K562 (cell line): ENCODE results near the gene OVCH2. TPM values are rescaled to one million over a fixed set of nuclear protein-coding genes. Genes with fewer than 3 reads are reported as not detected.

Experiments used
- ATAC-seq: fragments of 200-7000 bp; cut with Tn5 transposase; 3 replicates; pipeline ENCODE4 v1.9.1; 2020; ENCODE audit warnings: moderate library complexity
- BruUV-seq: library from RNA; stranded (reverse); fragments of 400-500 nt; replicated peaks from 2 replicates; lab custom pipeline; 2021; lab: Mats Ljungman, UMichigan
- CTCF ChIA-PET: fragments of 300-600 bp; formaldehyde crosslinking; extraction: SDS; loops from one replicate; lab custom pipeline; 2021; ENCODE audit warnings: low intra/inter-chr PET ratio; lab: Yijun Ruan, JAX
- POLR2A ChIA-PET: fragments of 300-600, 350-650 bp; sonication (Branson Sonifier 250); formaldehyde crosslinking; extraction: SDS; loops from one replicate; lab custom pipeline; 2021; ENCODE audit warnings: antibody characterized with exemption, inconsistent platforms; lab: Yijun Ruan, JAX
- DNase-seq, 4 experiments: peaks; one replicate each; pipeline versions ENCODE4 v3.0.0 to v3.0.0-alpha.2; 2011 to 2018; ENCODE audit warnings: low spot score in 3 of 4, mixed read lengths in 3 of 4; ENCODE audit errors: extremely low read depth in 1 of 4
- FAIRE-seq: peaks from 2 replicates; lab custom pipeline; 2011; peaks lifted over from hg19 to GRCh38; lab: Jason Lieb, UNC
- H2AFZ ChIP-seq: 2 replicates; pipeline ENCODE4 v1.6.0; 2011; ENCODE audit warnings: low read depth, low read length, control low read depth, inconsistent platforms
- H3K27ac ChIP-seq: fragments of 200-600 bp; 3 replicates; pipeline ENCODE4 v1.8.0; 2011; ENCODE audit warnings: low read depth, mild to moderate bottlenecking, control low read depth, inconsistent platforms, low read length, moderate library complexity, mixed read lengths; ENCODE audit errors: extremely low read depth
- H3K27me3 ChIP-seq, 2 experiments: fragments of 300-600 bp in 1 of 2; 2 replicates in 1 of 2; 3 replicates in 1 of 2; pipeline versions ENCODE4 v1.6.0 to v1.8.0; 2011; ENCODE audit warnings: inconsistent platforms in 2 of 2, low read length in 2 of 2, mild to moderate bottlenecking in 1 of 2, mixed read lengths in 1 of 2, moderate library complexity in 1 of 2; ENCODE audit not compliant: control insufficient read depth in 2 of 2, insufficient read depth in 2 of 2
- H3K36me3 ChIP-seq: fragments of 300-600 bp; 3 replicates; pipeline ENCODE4 v1.8.0; 2011; ENCODE audit warnings: mild to moderate bottlenecking, low read length, inconsistent platforms; ENCODE audit not compliant: control insufficient read depth, insufficient read depth
- H3K4me1 ChIP-seq, 2 experiments: fragments of 200-600 bp in 1 of 2; replicated peaks in 1 of 2; 2 replicates in 1 of 2; 3 replicates in 1 of 2; pipeline versions ENCODE4 v1.5.1 to v1.8.0; 2011; ENCODE audit warnings: inconsistent platforms in 2 of 2, low read length in 2 of 2, mild to moderate bottlenecking in 1 of 2, mixed read lengths in 1 of 2, moderate library complexity in 1 of 2; ENCODE audit not compliant: control insufficient read depth in 2 of 2, insufficient read depth in 2 of 2
- H3K4me2 ChIP-seq: 2 replicates; pipeline ENCODE4 v1.6.1; 2011; ENCODE audit warnings: low read length, control low read depth, inconsistent platforms, mixed read lengths; ENCODE audit not compliant: insufficient read depth
- H3K4me3 ChIP-seq: fragments of 200-600 bp; sonication (generic), shearing (Covaris generic); 2 replicates; pipeline ENCODE4 v1.5.1; 2016; ENCODE audit warnings: control low read depth, inconsistent platforms
- H3K79me2 ChIP-seq: fragments of 200-600 bp; 3 replicates; pipeline ENCODE4 v1.8.0; 2011; ENCODE audit warnings: low read length, inconsistent platforms; ENCODE audit not compliant: control insufficient read depth, insufficient read depth
- H3K9ac ChIP-seq, 2 experiments: 2 replicates each; pipeline versions ENCODE4 v1.6.0 to v1.6.1; 2011; ENCODE audit warnings: low read depth in 2 of 2, low read length in 2 of 2, control low read depth in 1 of 2, inconsistent platforms in 1 of 2, mild to moderate bottlenecking in 1 of 2, mixed read lengths in 1 of 2; ENCODE audit not compliant: insufficient read depth in 1 of 2
- H3K9me1 ChIP-seq: one replicate; pipeline ENCODE4 v1.6.0; 2011; ENCODE audit warnings: inconsistent platforms, mild to moderate bottlenecking, low read length, moderate library complexity; ENCODE audit not compliant: control insufficient read depth, insufficient read depth
- H3K9me3 ChIP-seq: replicated peaks from 2 replicates; pipeline ENCODE4 v1.5.1; 2011; ENCODE audit warnings: low read depth, low read length, inconsistent platforms; ENCODE audit not compliant: control insufficient read depth, insufficient read depth
- H4K20me1 ChIP-seq: replicated peaks from 2 replicates; pipeline ENCODE4 v1.6.1; 2011; ENCODE audit warnings: low read length, inconsistent platforms, mixed read lengths; ENCODE audit not compliant: control insufficient read depth, insufficient read depth
- ARHGAP35 ChIP-seq: fragments of 450-650 bp; IDR thresholded peaks from 2 replicates; pipeline ENCODE4 v1.6.1; 2018; ENCODE audit not compliant: partially characterized antibody
- CBFA2T3 ChIP-seq: fragments of 450-650 bp; IDR thresholded peaks from 2 replicates; pipeline ENCODE4 v1.6.1; 2017
- CBFB ChIP-seq: sonication (generic); formaldehyde crosslinking; IDR thresholded peaks from 2 replicates; pipeline ENCODE4 v1.4.0; 2020; ENCODE audit warnings: mild to moderate bottlenecking, missing genetic modification reagents
- CBX1 ChIP-seq: sonication (generic); IDR thresholded peaks from 2 replicates; pipeline ENCODE4 v1.6.1; 2016; ENCODE audit warnings: antibody characterized with exemption, low read depth, mild to moderate bottlenecking
- GATAD2A ChIP-seq: fragments of 450-650 bp; IDR thresholded peaks from 2 replicates; pipeline ENCODE4 v1.6.1; 2017
- GTF2A2 ChIP-seq: IDR thresholded peaks from 2 replicates; pipeline ENCODE4 v1.6.1; 2016; ENCODE audit warnings: mild to moderate bottlenecking, missing genetic modification characterization, missing compliant biosample characterization
- HDAC6 ChIP-seq: IDR thresholded peaks from 2 replicates; pipeline ENCODE4 v1.6.1; 2012; ENCODE audit warnings: low read depth, mild to moderate bottlenecking, control low read depth, inconsistent platforms, low read length, moderate library complexity
- NR2F6 ChIP-seq: fragments of 450-650 bp; formaldehyde crosslinking; IDR thresholded peaks from 2 replicates; pipeline ENCODE4 v1.4.0; 2020; ENCODE audit warnings: mild to moderate bottlenecking
- PBX2 ChIP-seq, 2 experiments: IDR thresholded peaks in 1 of 2; conservative IDR thresholded peaks in 1 of 2; 2 replicates each; pipeline ENCODE4 v1.6.1; 2016; ENCODE audit warnings: low read depth in 2 of 2, mild to moderate bottlenecking in 1 of 2, missing compliant biosample characterization in 1 of 2, missing genetic modification characterization in 1 of 2, moderate library complexity in 1 of 2
- PTBP1 ChIP-seq: fragments of 200-400 bp; formaldehyde crosslinking; IDR thresholded peaks from 2 replicates; pipeline ENCODE4 v1.6.1; 2017; ENCODE audit warnings: low read depth, low read length
- RBM17 ChIP-seq: fragments of 200-400 bp; formaldehyde crosslinking; IDR thresholded peaks from 2 replicates; pipeline ENCODE4 v1.6.1; 2017; ENCODE audit warnings: low read depth, mild to moderate bottlenecking, low read length, borderline replicate concordance
- SMARCB1 ChIP-seq: IDR thresholded peaks from 2 replicates; pipeline ENCODE4 v1.6.1; 2011; ENCODE audit warnings: improper control_type of control experiment, low read depth; ENCODE audit not compliant: insufficient read length
- SOX6 ChIP-seq: fragments of 450-650 bp; IDR thresholded peaks from 2 replicates; pipeline ENCODE4 v1.6.1; 2014; ENCODE audit warnings: mild to moderate bottlenecking
- TEAD1 ChIP-seq, 2 experiments: fragments of 450-650 bp in 1 of 2; sonication (generic) in 1 of 2; formaldehyde crosslinking; IDR thresholded peaks; 2 replicates each; pipeline versions ENCODE4 v1.4.0 to v1.8.0; 2020 to 2022; ENCODE audit warnings: mild to moderate bottlenecking in 2 of 2, missing genetic modification reagents in 1 of 2
- XRCC3 ChIP-seq: fragments of 450-650 bp; IDR thresholded peaks from 2 replicates; pipeline ENCODE4 v1.6.1; 2017; ENCODE audit warnings: mild to moderate bottlenecking, moderate library complexity
- ZFX ChIP-seq: sonication (generic); formaldehyde crosslinking; IDR thresholded peaks from 2 replicates; pipeline ENCODE4 v1.8.0; 2022; ENCODE audit warnings: mild to moderate bottlenecking, missing genetic modification reagents, moderate library complexity
- ZNF124 ChIP-seq: sonication (generic); formaldehyde crosslinking; IDR thresholded peaks from 2 replicates; pipeline ENCODE4 v1.8.1; 2022; ENCODE audit warnings: missing genetic modification reagents
- ZNF263 ChIP-seq: sonication (generic); formaldehyde crosslinking; IDR thresholded peaks from 2 replicates; pipeline ENCODE4 v1.8.0; 2022; ENCODE audit warnings: mild to moderate bottlenecking, missing genetic modification reagents, borderline replicate concordance
- WGBS: fragments of 100-300 bp; shearing (Covaris generic); methylation state at CpG from one replicate; pipeline ENCODE4 v1.1.6; 2016; ENCODE audit warnings: low coverage, mixed read lengths; ENCODE audit not compliant: insufficient coverage; ENCODE audit errors: missing lambda C conversion rate; 5-methylcytosine and 5-hydroxymethylcytosine counted together
- in situ Hi-C: fragments of 300-500 bp; cut with MboI; formaldehyde crosslinking; loops from 4 replicates; pipeline ENCODE4 v1.15.0; 2018; ENCODE audit warnings: inconsistent platforms, mixed read lengths
- intact Hi-C: fragments of 100-400 bp; cut with micrococcal nuclease; formaldehyde crosslinking; loops from 2 replicates; pipeline ENCODE4 v1.14.2; 2022
- polyA plus RNA-seq, 8 experiments: library from polyadenylated mRNA; depleted of rRNA in 4 of 8; stranded (reverse) in 5 of 8; unstranded in 3 of 8; fragments of >200 nt; fragmentation: Nextera tagmentation in 2 of 8; fragmentation: Illumina TruSeq in 1 of 8; extraction: Ambion mirVana in 2 of 8; extraction: Trizol in 1 of 8; gene quantifications; 2 replicates each; pipeline versions ENCODE4 v1.2.1 to v1.2.3, GENCODE V29; 2011 to 2014; ENCODE audit warnings: inconsistent platforms in 1 of 8, missing spikeins in 1 of 8
- total RNA-seq, 7 experiments: library from RNA; depleted of rRNA in 6 of 7; stranded (reverse); fragments of >200 nt in 6 of 7; fragmentation: Illumina TruSeq in 2 of 7; extraction: Trizol in 2 of 7; gene quantifications; 2 replicates each; pipeline versions ENCODE4 v1.2.1 to v1.2.3, GENCODE V29; 2011 to 2021; ENCODE audit warnings: low replicate concordance in 1 of 7

OVCH2 gene
- total and polyA plus RNA-seq, 9 of the 15 experiments (the other 6 are each of a cell fraction or from before 2014, with no cell fraction given): not detected

- H3K79me2 ChIP-seq: no peaks in the 10 kb centered on the region
- H4K20me1 ChIP-seq: peaks cover 7% of the 10 kb centered on the region; the same call in 1 of the 2 replicates
- DNase-seq (no peak), ATAC-seq (no peak), FAIRE-seq (peak; percentile 40)
- H3K27me3 ChIP-seq: peaks cover 0 to 4% of the 10 kb centered on the region in 2 experiments; a peak in 2 of 5 replicates
- no peak overlapping the region for H3K27ac ChIP-seq
- no peaks in the 10 kb centered on the region for H3K36me3 ChIP-seq
- in situ Hi-C loops (no loop called here), intact Hi-C loops (loop anchor here (10.0 kb wide), 1 partner anchor 599 kb away; no protein-coding TSS in a partner anchor)
- H3K4me2 ChIP-seq: no peak overlapping the region
- H3K9ac ChIP-seq: no peak overlapping the region
- H3K9me3 ChIP-seq: no peaks in the 10 kb centered on the region
- 2% methylated on average over 3 of the region's 3 CpGs for WGBS
- H3K4me3 ChIP-seq: no peak overlapping the region
- ChIA-PET CTCF (interaction anchor here (0.6 kb wide), 1 partner anchor 397 kb away, joined by 3 read pairs; no protein-coding TSS in a partner anchor), POLR2A (interaction anchor here (0.7 kb wide), 1 partner anchor 667 kb away, joined by 3 read pairs; no protein-coding TSS in a partner anchor)
- no peaks in the 10 kb centered on the region for H3K9me1 ChIP-seq
- BruUV-seq: no TSS peak
- no peaks in the 10 kb centered on the region for H3K4me1 ChIP-seq
- H2AFZ ChIP-seq: no peak overlapping the region
- TF ChIP-seq PBX2 (CRISPR knock-in tag; IDR thresholded peaks at IDR 0.05; ENCODE audit: low read depth): no peak
- no peak for TF ChIP-seq PBX2 (tag; conservative IDR thresholded peaks at IDR 0.05; ENCODE audit: low read depth)
- no peak for TF ChIP-seq SOX6
- TF ChIP-seq GTF2A2 (tag): no peak
- TF ChIP-seq NR2F6 (CRISPR knock-in tag): no peak
- no peak for TF ChIP-seq CBFA2T3
- TF ChIP-seq CBFB (CRISPR knock-in tag): no peak
- no peak for TF ChIP-seq HDAC6
- no peak for TF ChIP-seq ZNF124 (CRISPR knock-in tag)
- no peak for TF ChIP-seq CBX1
- TF ChIP-seq ZFX (CRISPR knock-in tag): no peak
- TF ChIP-seq SMARCB1: no peak
- no peak for TF ChIP-seq TEAD1 (CRISPR knock-in tag; IDR thresholded peaks at IDR 0.05)
- no peak for TF ChIP-seq ARHGAP35
- no peak for TF ChIP-seq ZNF263 (CRISPR knock-in tag)
- no peak for TF ChIP-seq XRCC3
- no peak for TF ChIP-seq PTBP1
- no peak for TF ChIP-seq RBM17
- no peak for TF ChIP-seq GATAD2A
These were observed 12.0 kb downstream of the OVCH2 start for GRCh38 chr11:7694235-7694634.
